22Rv1 (cell line): ENCODE measurements around the gene PTPRG.

ENCODE experiments used
- CTCF ChIP-seq: fragments of 450-650 bp; IDR thresholded peaks from 2 replicates; pipeline ENCODE4 v1.5.1; 2017; ENCODE audit warnings: mild to moderate bottlenecking
- ZFX ChIP-seq: fragments of 450-650 bp; IDR thresholded peaks from 2 replicates; pipeline ENCODE4 v1.6.1; 2017; ENCODE audit warnings: antibody characterized with exemption, borderline replicate concordance

GRCh38 chr3:61772456-61772855 lies 211.1 kb downstream of the PTPRG start:
- TF ChIP-seq CTCF (no peak), ZFX (no peak)
